MV-4-11 (cell line): Measurements from ENCODE around the gene S1PR2.
"Not testable (repeated sequence)": the region's sequence is repeated elsewhere in the genome, so short reads cannot be mapped to it uniquely, and the experiment has no call there.

ENCODE experiments used
- DNase-seq: peaks from one replicate; lab custom pipeline; 2025; lab: John Stamatoyannopoulos, UW

S1PR2 gene

DNA sequence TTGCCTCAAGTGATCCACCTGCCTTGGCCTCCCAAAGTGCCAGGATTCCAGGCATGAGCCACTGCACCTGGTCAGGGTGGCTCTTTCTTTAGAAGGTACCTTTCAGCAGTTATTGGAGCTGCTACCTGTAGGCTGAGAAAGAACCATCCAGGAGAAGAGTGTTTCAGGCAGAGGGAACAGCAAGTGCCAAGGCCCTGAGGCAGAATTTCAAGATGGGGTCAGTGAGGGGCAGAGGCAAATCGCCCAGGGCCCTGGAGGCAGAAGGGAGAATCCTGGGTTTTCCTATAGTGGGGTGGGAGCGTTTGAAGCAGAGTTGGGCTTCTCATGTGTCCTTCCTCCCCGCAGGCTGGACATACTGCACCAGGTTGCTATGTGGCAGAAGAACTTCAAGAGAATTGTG lies 23.1 kb upstream of the S1PR2 start:
- no peak for DNase-seq

DNA sequence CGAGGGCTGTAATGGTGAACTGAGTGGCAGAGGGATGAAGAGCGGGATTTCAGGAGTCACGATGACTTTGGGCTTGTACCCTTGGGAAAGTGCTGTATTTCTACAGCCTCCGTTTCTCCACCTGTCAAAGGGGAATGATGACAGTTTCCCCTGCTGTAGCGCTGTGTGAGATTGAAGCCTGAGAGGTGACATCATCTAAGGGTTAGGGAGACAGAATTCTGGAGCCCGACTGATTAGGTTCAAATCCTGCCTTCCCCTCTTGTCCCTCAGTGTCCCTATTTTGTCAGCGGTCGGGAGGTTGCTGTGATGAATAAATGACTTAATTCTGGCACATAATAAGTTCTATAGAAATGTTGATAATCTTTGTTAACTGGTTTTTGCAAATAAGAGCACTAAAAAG lies 21.6 kb upstream of the S1PR2 start:
- no peak for DNase-seq

DNA sequence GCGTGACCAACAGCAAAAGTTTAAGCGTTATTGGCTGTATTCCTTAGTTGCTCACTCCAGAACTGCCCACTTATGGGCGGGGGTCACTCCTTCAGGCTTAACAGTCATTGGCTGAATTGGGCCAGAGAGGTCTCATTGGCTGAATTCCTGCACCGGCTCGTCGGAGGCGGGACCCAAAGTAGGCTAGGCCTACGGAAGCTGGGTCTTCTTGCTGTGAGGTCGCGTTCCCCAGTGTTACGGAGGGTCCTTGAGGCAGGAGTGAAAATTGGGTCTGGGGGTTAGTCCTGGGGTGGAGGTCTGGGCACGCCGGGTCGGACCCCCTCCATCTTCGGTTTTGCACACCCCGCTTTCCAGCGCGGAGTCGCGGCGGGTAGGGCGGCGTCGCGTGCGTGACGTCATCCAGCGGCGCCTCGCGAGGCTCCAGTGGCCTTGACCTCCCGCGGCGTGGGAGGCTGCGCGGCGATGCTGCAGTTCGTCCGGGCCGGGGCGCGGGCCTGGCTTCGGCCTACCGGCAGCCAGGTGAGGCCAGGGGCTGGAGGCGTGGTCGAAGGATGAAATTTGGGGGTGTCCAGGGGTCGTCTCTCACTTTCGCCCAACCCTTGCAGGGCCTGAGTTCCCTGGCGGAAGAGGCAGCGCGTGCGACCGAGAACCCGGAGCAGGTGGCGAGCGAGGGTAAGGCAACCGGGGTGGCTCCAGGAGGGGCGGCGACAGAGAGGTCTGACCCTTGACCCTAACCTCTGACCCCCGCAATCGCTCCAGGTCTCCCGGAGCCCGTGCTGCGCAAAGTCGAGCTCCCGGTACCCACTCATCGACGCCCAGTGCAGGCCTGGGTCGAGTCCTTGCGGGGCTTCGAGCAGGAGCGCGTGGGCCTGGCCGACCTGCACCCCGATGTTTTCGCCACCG lies 20.9 kb upstream of the S1PR2 start, which contains the start of gene MRPL4:
TSS of gene MRPL4 (plus strand) at position 423 of the 903 bp plus-strand sequence. CDS start at position 463, 40 bp downstream.
- DNase-seq, result peak; percentile 100

DNA sequence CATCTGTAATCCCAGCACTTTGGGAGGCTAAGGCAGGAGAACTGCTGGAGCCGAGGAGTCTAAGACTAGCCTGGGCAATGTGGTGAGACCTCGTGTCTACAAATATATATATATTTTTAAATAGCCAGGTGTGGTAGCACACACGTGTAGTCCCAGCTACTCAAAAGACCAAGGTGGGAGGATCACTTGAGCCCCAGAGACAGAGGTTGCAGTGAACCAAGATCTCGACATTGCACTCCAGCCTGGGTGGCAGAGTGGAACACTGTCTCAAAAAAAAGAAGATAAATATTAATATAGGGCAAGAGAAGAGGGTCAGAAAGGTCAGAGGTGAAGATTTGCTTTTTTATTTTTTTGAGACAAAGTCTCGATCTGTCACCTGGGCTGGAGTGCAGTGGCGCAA lies 15.4 kb upstream of the S1PR2 start:
- no peak for DNase-seq

DNA sequence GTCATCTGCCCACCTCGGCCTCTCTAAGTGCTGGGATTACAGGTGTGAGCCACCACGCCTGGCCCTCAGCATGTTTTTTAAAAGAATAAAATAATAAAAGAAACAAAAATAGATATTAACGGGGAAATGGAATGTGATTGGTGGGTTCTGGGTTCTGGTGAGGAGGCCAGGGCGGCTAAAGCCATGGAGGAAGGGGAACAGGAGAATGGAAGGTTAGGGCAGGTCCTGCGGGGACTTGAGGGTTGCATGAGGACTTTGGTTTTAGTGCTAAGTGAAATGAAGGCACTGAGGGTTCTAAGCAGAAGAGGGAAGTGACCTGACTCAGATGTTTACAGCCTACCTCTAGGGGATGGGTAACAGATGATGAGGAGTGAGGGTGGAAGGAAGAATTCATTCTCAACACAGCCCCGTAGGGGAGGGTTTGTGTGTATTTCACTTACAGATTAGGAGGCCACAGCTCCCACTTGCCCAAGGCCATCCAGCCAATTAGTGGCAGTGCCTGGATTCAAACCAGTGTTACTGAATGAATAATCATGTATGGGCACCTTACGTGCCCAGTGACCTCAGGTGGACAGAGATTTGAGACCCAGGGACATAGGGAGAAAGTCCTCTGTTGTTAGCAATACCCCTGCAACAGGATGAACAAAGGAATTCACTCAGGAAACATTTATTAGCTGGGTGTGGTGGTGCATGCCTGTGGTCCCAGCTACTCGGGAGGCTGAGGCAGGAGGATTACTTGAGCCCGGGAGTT lies 14.2 kb upstream of the S1PR2 start:
- no peak for DNase-seq

DNA sequence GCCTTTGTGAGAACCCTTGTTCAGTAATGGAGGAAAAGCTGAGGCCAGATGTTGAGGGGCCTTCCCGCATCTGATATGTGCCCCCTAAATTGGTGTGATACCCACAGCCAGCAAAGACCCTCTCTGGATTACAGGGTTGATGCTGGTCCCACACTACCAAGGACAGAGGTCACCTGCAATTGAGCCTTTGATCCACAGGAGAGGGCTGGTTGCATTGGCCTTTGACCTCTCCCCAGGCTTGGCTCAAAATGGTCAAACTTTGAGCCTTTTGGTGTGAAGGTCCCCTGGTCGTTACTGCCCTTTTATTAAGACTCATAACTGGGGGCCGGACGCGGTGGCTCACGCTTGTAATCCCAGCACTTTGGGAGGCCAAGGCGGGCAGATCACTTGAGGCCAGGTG lies 12.5 kb upstream of the S1PR2 start:
- DNase-seq, result no peak

DNA sequence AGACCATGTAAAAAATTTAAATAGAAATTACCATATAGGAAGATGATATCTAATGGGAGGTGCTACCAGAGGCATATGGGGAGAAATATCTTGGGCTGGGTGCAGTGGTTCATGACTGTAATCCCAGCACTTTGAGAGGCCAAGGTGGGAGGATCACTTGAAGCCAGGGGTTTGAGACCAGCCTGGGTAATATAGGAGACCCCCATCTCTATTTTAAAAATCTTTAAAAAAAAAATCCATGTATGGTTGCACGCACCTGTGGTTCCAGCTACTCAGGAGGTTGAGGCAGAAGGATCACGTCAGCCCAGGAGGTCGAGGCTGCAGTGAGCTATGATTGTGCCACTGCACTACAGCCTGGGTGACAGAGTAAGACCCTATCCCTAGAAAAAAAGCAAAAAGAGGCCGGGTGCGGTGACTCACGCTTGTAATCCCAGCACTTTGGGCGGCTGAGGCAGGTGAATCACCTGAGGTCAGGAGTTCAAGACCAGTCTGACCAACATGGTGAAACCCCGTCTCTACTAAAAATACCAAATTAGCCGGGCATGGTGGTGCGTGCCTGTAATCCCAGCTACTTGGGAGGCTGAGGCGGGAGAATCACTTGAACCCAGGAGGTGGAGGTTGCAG lies 10.8 kb upstream of the S1PR2 start:
- not testable (repeated sequence) for DNase-seq

DNA sequence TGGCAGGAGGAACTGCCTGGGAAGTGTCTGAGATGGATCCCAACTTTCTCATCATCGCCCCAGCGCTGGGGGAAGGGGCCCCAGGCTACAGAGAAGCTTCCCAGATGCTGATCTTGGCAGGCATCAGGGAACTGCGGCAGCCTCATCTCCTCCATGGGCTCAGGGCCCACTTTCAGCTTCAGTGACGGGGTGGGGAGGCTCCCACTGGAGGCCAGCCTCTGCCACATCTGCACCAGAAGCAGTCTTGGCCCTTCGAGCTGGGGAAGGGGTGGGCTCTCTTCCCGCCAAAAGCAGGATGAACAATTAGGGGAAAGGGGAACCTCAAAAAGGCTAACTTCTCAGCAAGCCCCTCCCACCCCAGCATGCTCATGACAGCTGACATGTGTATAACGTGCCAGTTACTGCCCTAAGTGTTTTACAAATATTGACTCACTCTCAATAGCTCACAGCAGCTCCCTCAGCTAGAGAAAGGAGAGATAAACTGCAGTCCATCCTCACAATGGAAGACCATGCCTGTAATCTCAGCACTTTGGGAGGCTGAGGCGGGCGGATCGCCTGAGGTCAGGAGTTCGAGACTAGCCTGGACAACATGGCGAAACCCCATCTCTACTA lies 7.1 kb upstream of the S1PR2 start:
- DNase-seq, result no peak

DNA sequence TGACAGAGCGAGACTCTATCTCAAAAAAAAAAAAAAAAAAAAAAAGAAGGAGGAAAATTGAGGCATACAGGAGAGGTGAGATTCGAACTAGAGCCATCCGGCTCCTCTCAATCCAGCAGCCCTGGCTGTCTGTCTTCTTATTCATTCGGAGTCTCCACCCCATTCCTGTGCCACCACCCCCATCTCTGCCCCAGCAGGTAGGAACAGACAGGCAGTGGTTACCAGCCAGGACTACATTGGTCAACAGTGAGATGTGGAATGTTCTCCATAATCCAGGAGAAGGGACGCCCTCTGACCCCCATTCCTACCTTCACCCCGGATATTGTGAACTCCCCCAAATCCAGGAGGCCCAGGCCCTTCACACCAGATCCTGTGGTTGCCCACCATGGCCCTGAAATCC lies 6.6 kb upstream of the S1PR2 start:
- DNase-seq, result no peak

DNA sequence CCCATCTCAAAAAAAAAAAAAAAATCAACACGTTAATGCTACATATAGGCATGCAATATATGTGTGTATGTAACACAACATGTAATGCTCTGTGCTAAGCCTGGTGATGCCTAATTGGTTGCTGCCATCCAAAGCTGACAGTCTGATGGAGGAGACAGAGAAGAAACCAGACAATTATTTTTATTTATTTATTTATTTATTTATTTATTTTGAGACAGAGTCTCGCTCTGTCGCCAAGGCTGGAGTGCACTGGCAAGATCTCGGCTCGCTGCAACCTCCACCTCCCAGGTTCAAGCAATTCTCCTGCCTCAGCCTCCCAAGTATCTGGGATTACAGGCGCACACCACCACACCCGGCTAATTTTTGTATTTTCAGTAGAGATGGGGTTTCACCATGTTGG lies 4.3 kb upstream of the S1PR2 start:
- not testable (repeated sequence) for DNase-seq

DNA sequence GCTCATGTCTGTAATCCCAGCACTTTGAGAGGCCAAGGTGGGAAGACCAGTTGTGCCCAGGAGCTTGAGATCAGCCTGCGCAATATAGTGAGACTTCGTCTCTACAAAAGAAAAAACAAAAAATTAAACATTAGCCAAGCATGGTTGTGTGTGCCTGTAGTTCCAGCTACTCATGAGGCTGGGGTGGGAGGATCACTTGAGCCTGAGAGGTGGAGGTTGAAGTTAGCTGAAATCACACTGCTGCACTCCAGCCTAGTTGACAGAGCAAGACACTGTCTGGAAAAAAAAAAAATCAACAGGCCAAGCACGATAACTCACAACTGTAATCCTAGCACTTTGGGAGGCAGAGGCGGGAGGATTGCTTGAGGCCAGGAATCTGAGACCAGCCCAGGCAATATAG lies 3.9 kb upstream of the S1PR2 start:
- no peak for DNase-seq

DNA sequence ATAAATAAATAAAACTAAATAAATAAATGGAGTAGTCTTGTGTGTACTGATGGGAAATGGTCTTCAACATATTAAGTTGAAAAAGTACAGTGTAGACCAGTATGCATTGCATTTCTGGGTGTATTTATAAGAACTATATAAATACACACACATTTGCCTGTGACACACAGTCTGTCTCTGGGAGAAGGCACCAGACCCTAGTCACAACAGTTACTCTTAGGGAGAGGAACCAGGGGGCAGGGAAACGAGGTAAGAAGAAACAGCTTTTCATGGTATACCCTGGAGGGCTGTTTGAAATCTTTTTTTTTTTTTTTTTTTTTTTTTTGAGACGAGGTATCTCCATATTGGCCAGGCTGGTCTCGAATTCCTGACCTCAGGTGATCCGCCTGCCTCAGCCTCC lies 2.8 kb upstream of the S1PR2 start:
- DNase-seq, result no peak

DNA sequence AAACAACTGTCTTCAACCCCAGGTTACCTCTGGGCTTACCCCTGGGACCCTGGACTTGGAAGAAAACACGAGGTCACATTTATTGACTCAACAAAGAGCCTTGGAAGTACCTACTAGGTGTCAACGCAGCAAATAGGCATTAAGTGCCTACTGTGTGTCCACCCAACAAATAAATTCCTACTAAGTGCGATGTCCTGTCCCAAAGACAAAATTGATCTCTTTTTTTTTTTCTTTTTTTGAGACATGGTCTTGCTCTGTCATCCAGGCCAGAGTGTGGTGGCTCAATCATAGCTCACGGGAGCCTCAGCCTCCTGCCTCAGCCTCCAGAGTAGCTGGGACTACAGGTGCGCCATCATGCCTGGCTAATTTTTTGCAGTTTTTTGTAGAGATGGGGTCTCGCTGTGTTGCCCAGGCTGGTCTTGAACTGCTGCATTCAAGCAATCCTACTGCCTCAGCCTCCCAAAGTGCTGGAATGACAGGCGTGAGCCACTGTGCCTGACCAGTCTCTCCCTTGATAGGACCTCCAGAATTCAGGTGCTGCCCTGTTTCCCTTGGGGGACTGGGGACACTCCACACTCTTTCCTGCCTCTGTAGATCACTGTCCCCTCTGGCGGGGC lies 589 bp upstream of the S1PR2 start:
- DNase-seq, result no peak

DNA sequence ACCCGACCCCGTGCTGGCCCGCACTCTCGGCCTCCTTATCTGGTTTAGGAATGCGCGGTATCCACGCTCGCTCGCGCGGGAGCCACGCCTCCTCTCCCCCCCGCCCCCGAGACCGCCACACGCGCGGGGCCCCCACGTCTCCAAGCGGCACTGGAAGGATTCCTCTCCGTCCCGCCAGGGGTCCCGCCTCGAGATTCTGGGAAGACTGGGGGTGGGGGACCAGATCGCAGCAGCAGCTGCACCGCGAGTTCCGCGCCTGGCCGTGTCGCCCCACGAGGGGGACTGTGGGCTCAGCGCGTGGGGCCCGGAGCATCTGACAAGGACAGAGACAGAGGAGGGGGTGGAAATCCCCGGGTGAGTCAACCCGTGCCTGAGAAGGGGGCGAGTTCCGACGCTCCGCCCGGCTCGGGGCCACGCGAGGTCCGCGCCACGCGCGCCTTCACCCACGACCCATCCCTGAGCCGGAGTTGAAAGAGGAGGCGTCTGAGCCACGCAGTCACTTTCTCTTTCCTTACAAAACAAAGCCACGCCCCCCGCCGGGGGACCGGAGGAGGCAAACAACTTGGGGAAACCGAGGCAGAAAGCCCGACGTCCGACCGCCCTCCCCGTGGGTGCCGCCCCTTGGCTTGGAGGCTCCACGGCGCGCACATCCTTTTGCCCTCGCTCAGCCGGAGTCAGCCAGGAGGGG lies 814 bp downstream of the S1PR2 start:
- DNase-seq, result no peak

DNA sequence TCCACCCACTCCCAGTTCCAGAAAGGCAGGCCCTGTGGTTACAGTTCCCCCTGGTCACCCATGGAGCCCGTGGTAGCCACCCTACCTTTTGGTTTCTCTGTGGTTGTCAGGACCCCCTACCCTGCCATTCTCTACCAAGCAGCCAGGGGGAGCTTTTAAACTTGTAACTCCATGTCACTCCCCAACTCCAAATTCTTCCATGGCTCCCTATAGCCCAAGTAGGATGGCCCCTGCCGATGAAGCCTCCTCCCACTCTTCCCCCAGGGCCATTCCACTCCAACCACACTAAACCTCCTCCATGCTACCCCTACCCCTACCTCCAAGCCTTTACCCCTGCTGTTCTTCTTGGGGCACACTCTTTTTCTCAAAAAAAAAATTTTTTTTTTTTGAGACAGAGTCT lies 2.2 kb downstream of the S1PR2 start:
- DNase-seq, result no peak

DNA sequence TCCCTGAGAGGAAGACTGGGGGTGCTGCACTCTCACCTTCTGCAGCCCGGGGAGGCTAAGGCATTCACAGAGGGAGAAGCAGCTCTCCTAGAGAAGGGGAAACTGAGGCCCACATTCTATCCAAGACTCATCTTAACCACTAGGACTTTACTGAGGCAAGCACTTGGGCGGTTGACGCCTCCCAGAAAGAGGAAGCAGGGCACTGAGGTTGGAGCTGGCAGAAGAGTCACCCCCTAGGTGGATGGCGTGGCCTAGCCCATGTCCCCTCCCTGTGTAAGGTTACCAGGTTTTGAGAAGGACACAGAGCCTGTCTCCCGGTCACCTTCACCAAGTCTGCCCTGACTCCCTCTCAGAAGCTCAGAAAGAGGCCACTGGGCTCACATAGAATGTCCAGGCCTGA lies 2.7 kb downstream of the S1PR2 start:
- peak; percentile 75 for DNase-seq

DNA sequence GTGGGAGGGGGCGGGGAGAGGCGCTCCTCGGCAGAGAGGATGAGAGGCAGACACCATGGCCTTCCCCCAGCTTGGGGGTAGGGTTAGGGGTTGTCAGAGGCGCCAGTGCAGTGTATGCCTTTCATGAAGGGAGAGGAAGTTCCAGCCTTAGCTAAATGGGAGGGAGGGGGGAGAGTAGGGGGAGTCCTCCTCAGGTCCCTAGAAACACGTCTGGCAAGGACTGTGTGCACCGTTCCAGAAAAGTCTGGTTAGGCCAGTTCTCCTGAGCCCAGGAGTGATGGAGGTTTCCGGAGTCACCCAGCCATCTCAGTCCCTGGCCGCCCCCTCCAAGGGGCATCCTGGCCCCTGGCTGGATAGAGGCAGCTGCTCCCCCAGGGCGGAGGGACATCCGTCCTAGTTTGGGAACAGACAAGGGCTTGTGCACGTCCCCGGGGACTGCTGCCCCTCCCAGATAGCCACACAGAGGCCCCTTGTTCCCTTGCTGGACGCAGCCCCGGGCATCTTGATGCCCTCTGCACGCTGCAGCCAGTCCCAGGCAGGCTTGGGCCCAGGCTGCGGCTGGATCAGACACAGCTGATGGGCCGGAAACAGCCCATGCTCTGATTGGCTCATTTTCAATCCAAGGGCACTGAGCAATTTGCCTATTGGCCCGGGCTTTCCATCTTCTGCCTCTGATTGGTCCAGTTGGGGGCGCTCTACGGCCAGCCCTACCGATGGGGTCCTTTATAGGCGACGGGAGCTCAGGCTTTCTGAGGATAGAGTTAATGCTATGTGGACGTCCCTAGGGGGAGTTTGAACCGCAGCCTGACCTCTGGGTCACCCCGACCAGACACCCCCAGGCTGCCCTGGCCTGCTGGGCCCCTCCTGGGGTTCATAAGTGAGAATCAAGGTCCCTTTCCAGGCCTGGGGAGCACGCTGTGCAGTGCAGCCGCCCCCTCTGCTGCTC lies 3.8 kb downstream of the S1PR2 start:
- DNase-seq, result no peak

DNA sequence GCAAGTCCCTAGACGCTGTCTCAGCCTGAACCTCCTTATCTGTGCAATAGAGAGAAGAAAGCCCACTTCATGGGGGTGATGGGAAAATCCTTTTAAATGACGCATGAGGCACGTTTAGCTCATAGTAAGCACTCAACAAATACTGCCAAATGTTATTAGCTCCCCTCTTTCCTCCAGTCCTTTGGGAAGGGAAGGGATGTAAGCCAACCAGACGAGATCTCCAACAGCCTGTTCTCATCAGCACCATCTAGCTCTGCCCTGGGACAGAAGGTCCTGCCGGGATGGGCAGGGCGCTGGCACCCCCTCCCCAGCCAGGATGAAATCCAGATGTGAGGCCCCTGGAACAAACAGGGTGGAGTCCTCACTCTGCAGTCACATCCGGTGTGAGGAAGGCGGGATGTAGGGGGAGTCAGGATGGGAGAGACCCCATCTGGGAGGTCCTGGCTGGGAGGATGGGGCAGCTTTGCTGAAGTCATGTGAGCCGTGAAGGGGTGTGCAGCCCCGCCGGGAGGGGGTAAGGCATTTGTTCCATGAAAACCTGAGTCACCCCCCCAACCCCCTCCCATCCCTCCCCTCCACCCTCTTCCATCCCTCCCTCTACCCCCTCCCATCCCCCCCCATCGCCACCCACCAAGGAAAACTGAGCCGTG lies 4.6 kb downstream of the S1PR2 start:
- DNase-seq, result no peak

DNA sequence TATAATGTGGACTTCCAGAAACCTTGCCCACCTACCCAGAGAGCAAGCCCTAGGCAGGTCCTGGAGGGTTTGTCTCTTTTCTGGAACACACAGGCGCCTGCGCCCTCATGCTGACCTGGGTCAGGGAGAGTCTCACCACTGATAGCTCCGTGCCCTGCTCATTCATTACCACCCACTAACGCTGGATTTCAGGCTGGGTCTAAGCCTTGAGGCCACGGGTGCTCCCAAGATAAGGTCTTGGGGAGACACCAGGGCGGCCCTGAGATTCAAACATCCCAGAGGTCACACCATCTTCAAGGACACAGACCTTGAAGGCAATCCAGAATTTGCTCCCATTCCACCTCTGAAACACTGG lies 5.1 kb downstream of the S1PR2 start:
- no peak for DNase-seq

DNA sequence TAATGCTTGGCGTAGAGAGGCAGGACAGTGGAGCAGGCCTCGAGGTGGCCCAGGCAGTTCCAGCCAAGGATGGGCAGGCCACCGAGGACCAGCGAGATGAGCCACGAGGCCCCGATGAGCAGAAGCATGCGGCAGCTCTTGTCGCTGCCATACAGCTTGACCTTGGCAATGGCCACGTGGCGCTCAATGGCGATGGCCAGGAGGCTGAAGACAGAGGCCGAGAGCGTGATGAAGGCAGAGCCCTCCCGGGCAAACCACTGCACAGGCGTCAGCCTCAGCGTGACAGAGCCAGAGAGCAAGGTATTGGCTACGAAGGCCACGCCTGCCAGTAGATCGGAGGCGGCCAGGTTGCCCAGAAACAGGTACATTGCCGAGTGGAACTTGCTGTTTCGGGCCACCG lies 6.8 kb downstream of the S1PR2 start:
- DNase-seq, result no peak
